Smooth muscle cell (in vitro differentiated cells): ENCODE data around the gene KCTD17. TPM values are rescaled to one million over a fixed set of nuclear protein-coding genes. Genes with fewer than 3 reads are reported as not detected.

Experiments
- DNase-seq: peaks from one replicate; lab custom pipeline; 2025; ENCODE audit not compliant: unreplicated experiment; lab: John Stamatoyannopoulos, UW
- H2AFZ ChIP-seq: fragments of 200-600 bp; sonication (generic); 2 replicates; pipeline ENCODE4 v1.6.0; 2016; ENCODE audit warnings: antibody characterized with exemption, low read depth, mild to moderate bottlenecking
- H3F3A ChIP-seq: fragments of 200-600 bp; sonication (generic); 2 replicates; pipeline ENCODE4 v1.6.0; 2017; ENCODE audit warnings: antibody characterized with exemption, low read depth
- H3K27ac ChIP-seq: fragments of 200-600 bp; sonication (generic); 2 replicates; pipeline ENCODE4 v1.5.1; 2016; ENCODE audit warnings: low read depth, mild to moderate bottlenecking
- H3K27me3 ChIP-seq: fragments of 200-600 bp; sonication (generic); 2 replicates; pipeline ENCODE4 v1.6.1; 2016; ENCODE audit warnings: low read depth, mild to moderate bottlenecking
- H3K36me3 ChIP-seq: fragments of 200-600 bp; sonication (generic); 2 replicates; pipeline ENCODE4 v1.5.1; 2016; ENCODE audit warnings: low read depth
- H3K4me1 ChIP-seq: fragments of 200-600 bp; sonication (generic); 2 replicates; pipeline ENCODE4 v1.5.1; 2016; ENCODE audit warnings: low read depth
- H3K4me2 ChIP-seq: fragments of 200-600 bp; sonication (generic); 2 replicates; pipeline ENCODE4 v1.6.0; 2016; ENCODE audit warnings: mild to moderate bottlenecking
- H3K4me3 ChIP-seq: fragments of 200-600 bp; sonication (generic); 2 replicates; pipeline ENCODE4 v1.5.1; 2016; ENCODE audit warnings: mild to moderate bottlenecking
- H3K79me2 ChIP-seq: fragments of 200-600 bp; sonication (generic); 2 replicates; pipeline ENCODE4 v1.6.0; 2016; ENCODE audit warnings: low read depth, mild to moderate bottlenecking
- H3K9ac ChIP-seq: fragments of 200-600 bp; sonication (generic); 2 replicates; pipeline ENCODE4 v1.6.0; 2016; ENCODE audit warnings: low read depth
- H3K9me3 ChIP-seq: fragments of 200-600 bp; sonication (generic); replicated peaks from 2 replicates; pipeline ENCODE4 v1.5.1; 2016; ENCODE audit warnings: low read depth
- H4K20me1 ChIP-seq: fragments of 200-600 bp; sonication (generic); 2 replicates; pipeline ENCODE4 v1.6.0; 2016; ENCODE audit warnings: low read depth
- CTCF ChIP-seq: fragments of 200-600 bp; sonication (generic); IDR thresholded peaks from 2 replicates; pipeline ENCODE4 v1.5.1; 2017; ENCODE audit warnings: borderline replicate concordance, mild to moderate bottlenecking, antibody characterized with exemption; ENCODE audit not compliant: insufficient read depth, poor library complexity, severe bottlenecking
- WGBS: methylation state at CpG from one replicate; pipeline ENCODE4 v1.1.7; 2016; ENCODE audit warnings: low lambda C conversion rate; 5-methylcytosine and 5-hydroxymethylcytosine counted together
- polyA plus RNA-seq: library from polyadenylated mRNA; unstranded; fragments of >200 nt; fragmentation: Nextera tagmentation; extraction: Ambion mirVana; gene quantifications from 2 replicates; pipeline ENCODE4 v1.2.1, GENCODE V29; 2016
- total RNA-seq: library from RNA; depleted of rRNA; stranded (reverse); fragments of >200 nt; gene quantifications from 2 replicates; pipeline ENCODE4 v1.2.3, GENCODE V29; 2014

KCTD17 gene
- total and polyA plus RNA-seq, 2 experiments from 2014 or later: 20.0 to 36.9 TPM

GRCh38 chr22:37100589-37101127 lies 49.1 kb downstream of the KCTD17 start:
- H3K27ac ChIP-seq: no peak overlapping the region
- no peaks in the 10 kb centered on the region for H3K79me2 ChIP-seq
- H3K4me1 ChIP-seq: no peaks in the 10 kb centered on the region
- no peak for TF ChIP-seq CTCF
- no peaks in the 10 kb centered on the region for H4K20me1 ChIP-seq
- no peak overlapping the region for H3K4me3 ChIP-seq
- H3K27me3 ChIP-seq: peaks cover 5% of the 10 kb centered on the region
- no peaks in the 10 kb centered on the region for H3K36me3 ChIP-seq
- H3F3A ChIP-seq: no peaks in the 10 kb centered on the region
- H3K4me2 ChIP-seq: no peak overlapping the region
- H2AFZ ChIP-seq: no peak overlapping the region
- WGBS: 81% methylated on average over 8 of the region's 8 CpGs
- H3K9ac ChIP-seq: no peak overlapping the region
- no peaks in the 10 kb centered on the region for H3K9me3 ChIP-seq
- DNase-seq: no peak

DNA sequence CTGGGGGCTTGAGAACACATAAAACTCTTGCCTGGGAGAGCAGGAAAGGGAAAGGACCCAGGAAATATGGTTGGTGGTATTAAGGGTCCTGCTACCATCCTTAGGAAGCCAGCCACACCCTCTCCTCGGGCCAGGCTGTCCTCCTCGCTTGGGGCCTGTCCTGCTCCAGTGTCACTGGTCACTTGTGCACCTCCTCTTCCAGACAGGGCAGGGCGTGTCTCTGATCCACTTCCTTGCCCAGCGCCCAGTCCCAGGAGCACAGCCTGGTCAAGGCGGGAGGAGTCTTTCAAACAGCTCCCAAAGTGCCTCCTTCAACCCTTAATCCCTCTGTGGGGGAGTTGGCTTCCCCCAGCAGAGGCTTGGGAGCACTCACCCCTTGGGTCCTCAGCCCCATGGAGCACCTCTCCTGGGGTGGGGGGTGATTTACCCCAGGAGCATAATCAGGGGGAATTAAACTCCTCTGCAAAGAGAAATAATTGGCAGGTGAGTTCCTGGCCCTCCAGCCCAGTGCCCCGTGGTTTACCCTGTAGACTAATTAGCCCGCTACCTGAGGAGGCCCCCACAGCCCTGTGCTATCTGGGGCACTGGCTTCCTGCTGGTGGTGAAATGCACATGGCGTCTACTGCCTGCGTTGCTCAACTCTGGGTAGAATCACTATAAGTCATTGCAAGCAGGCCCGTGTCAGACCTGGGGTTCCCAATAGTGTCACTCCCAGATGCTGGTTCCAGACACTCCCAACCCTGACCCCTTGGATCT lies 49.9 kb downstream of the KCTD17 start:
- DNase-seq: no peak
- no peaks in the 10 kb centered on the region for H3K36me3 ChIP-seq
- no peak overlapping the region for H3K9ac ChIP-seq
- H3K79me2 ChIP-seq: no peaks in the 10 kb centered on the region
- no peak overlapping the region for H3K27ac ChIP-seq
- TF ChIP-seq CTCF: no peak
- 80% methylated on average over 10 of the region's 10 CpGs for WGBS
- H2AFZ ChIP-seq: no peak overlapping the region
- no peaks in the 10 kb centered on the region for H3K9me3 ChIP-seq
- no peaks in the 10 kb centered on the region for H3K4me1 ChIP-seq
- H3F3A ChIP-seq: no peaks in the 10 kb centered on the region
- H3K4me3 ChIP-seq: no peak overlapping the region
- H3K27me3 ChIP-seq: peaks cover 5% of the 10 kb centered on the region
- H3K4me2 ChIP-seq: no peak overlapping the region
- no peaks in the 10 kb centered on the region for H4K20me1 ChIP-seq

DNA sequence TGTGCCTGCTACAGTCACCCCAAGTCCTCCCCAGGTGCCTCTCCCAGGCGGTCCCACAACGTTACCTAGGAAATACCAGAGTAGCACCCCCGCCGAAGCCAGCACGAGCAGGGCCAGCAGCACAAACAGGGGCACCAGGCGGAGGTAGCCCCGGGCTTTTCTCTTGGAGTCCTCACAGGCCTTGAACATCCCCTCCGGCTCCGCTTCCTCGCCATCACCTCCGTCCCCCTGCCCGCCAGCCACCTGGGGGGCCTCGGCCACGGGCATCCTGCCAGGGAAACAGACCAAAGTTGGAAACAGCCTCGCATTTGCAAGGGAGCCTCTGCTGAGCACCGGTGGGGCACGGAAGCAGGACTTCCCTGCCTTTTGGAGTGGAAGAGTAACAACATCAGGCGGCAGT lies 51.6 kb downstream of the KCTD17 start:
- Histone ChIP-seq H3K9me3 (no peaks in the 10 kb centered on the region), H3K9ac (no peak overlapping the region), H3K36me3 (no peaks in the 10 kb centered on the region), H3K4me2 (no peak overlapping the region), H3K27ac (no peak overlapping the region), H3F3A (no peaks in the 10 kb centered on the region), H2AFZ (no peak overlapping the region), H3K79me2 (no peaks in the 10 kb centered on the region), H3K4me3 (no peak overlapping the region), H3K4me1 (no peaks in the 10 kb centered on the region), H4K20me1 (no peaks in the 10 kb centered on the region), H3K27me3 (peaks cover 4% of the 10 kb centered on the region)
- no peak for TF ChIP-seq CTCF
- WGBS: 88% methylated on average over 18 of the region's 18 CpGs
- DNase-seq: no peak
